Epidermal melanocyte (primary cell): ENCODE data around the gene TMEM259.

Experiments
- DNase-seq: peaks from one replicate; pipeline ENCODE4 v3.0.0; 2011; ENCODE audit warnings: low spot score; ENCODE audit not compliant: insufficient read length

The TMEM259 gene

DNA sequence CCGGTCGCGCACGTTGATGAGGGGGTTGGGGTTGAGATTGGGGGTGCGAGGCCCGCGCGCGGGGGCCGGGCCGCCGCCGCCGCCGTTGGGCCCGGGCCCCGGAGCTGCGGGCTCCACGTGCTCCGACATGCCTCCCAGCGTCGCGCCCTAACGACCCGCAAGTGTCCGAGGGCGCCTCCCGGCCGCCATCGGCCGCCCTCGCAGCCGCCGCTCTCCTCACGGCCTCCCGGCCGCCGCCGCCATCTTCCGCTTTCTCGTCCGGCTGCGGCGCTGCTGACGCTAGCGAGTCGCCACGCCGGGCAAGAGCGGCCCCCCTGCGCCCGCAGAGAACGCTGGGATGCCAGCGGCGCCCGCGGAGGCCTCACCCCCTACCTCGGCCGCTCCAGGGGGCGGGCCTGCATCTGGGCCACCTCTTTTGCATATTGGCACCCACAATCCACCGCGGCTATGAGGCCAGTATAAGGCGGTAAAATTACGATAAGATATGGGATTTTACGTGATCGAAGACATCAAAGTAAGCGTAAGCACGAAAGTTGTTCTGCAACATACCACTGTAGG, at the start of gene TMEM259:
TMEM259 (minus strand) TSS at position 256 of the 558 bp plus-strand sequence; CDS start at position 129, 127 bp downstream.
- peak; percentile 98 for DNase-seq

DNA sequence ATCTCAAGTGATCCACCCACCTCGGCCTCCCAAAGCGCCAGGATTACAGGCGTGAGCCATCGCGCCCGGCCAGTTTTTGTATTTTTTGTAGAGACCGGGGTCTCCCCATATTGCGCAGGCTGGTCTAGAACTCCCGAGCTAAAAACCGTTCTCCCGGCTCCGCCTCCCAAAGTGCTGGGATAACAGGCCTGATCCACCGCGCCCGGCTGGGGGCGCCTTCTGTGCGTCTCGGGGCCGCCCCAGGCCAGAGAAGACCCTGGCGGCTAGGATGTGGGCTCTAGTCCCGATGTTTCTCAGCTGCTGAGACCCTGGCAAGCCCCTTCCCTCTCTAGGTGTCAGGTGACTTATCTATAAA, 49.6 kb upstream of the TMEM259 start:
- DNase-seq: no peak

DNA sequence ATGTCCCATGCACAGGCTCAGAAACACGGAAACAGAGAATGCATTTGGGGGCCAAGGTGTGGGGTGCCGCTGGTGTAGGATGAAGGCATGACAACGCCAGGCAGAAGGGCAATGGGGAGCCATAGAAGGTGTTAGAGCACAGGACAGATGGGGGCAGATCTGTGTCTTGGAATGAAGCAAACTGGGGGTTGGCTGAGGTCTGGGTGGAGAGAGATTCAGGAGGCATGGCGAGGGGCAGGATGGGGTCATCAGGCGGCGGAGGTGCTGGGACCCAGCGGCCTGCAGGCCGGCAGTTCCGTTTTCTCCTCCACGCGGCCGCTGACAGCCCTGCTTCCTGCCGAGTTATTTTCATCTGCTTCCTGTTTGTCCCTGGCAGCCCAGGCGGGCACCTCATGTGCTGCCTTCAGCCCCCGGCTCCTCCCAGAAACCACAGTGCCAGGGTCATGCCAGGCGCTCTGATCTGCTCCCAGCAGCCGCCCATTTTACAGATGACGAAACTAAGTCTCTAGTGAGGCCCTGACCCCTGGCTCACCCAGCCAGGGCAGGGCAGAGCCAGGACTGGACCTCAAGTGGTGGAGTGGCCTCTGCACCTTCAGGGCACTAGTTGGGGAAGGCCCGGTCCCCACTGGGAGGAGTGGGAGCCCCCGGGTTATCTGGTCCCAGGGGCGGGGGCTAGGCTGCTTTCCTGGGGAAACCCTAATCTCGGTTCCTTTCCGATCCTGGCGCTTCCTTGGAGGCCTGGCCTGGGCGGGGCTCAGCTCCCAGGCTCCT, 48.3 kb upstream of the TMEM259 start:
- peak; percentile 79 for DNase-seq

DNA sequence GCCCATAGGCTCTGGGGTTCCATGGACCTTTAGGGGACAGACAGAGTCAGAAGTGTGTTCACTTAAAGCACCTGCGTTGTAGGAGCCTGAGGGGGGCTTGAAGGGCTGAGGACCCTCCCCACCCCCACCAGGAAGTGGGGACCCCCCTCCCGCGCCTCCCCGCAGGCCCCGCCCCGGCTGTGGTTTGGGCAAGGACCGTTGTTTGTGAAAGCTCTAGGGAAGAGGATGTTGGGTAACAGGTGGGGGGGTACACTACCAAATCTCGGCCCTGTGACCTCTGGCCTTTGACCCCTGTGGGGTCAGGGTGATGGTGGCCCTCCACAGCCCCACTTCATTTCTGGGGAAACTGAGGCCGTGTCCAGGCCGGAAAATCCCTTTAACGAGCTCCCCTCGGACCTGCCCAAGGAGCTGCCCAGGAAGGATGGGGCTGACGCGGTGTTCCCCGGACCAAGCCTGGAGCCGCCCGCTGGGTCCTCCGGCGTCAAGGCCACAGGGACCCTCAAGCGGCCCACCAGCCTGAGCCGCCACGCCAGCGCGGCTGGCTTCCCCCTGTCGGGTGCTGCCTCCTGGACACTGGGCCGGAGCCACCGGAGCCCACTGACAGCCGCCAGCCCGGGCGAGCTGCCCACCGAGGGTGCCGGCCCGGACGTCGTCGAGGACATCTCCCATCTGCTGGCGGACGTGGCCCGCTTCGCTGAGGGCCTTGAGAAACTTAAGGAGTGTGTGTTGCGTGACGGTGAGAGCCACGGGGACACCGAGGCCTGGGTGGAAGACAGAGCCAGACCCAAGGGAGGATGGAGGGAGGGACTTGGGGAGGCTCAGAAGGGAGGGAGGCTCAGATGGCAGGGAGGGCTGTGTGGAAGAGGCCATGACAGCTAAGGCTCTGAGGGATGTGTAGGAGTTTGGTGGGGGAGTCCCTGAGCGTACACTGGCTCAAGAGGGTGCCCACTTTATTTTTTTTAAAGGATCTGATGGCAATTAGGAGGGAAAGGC, 47.4 kb upstream of the TMEM259 start:
- DNase-seq: no peak

DNA sequence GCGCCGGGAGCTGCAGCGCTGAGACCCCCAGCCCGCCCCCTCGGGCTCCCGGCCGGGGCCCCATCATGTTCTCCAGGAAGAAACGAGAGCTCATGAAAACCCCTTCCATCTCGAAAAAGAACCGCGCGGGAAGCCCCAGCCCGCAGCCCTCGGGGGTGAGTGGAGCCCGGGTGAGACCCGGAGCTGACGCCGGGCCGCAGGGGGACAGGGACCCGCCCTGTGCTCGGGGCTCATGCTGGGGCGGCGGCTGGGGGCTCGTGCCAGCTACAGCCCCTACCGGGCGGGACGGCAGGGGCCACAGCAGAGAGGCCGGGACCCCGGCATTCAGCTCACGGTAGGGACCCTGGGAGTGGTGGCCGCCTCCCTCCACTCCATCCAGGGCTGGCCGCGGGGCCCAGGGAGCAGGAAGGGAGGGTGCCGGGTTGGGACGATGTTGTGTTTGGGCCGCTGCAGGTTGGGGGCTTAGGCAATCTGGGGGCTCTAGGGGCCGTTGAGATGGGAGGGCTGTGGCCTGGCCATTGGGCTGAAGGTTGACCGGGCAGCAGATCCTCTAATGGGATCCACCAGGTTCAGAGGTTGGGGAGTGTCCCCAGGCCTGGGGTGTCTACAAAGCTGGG, 46.5 kb upstream of the TMEM259 start:
- DNase-seq: no peak

DNA sequence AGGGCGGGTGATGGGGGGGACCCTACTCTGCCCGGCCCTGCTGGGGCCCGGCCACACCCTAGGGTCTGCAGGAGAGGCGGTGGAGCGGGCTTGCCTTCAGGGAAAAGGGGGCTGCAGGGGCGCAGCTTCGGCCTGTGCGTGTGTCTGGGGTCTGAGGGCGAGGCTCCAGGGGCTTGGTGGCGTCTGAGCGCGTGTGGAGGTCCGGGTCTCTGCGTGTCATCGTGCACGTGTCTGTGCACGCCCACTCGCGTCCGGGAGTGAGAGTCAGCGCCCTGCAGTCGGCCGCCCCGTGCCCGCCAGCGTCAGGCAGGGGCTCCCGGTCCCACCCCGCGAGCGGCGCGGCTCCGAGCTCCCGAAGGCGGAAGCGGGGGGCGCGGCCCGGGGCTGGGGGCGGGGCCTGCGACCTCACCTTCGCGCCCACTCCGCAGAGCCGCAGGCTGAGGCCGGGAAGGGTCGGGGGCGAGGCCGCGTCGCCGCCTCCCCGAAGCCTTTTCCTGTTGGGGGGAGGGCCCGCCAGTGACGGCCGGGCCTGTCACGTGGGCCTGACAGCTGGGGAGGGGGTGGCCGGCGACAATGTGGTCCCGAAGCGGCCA, 45.9 kb upstream of the TMEM259 start, which contains the start of gene ARHGAP45:
ARHGAP45 (plus strand) TSS at position 420 of the 593 bp plus-strand sequence. CDS start 239 bp downstream, outside the sequence.
- no peak for DNase-seq

DNA sequence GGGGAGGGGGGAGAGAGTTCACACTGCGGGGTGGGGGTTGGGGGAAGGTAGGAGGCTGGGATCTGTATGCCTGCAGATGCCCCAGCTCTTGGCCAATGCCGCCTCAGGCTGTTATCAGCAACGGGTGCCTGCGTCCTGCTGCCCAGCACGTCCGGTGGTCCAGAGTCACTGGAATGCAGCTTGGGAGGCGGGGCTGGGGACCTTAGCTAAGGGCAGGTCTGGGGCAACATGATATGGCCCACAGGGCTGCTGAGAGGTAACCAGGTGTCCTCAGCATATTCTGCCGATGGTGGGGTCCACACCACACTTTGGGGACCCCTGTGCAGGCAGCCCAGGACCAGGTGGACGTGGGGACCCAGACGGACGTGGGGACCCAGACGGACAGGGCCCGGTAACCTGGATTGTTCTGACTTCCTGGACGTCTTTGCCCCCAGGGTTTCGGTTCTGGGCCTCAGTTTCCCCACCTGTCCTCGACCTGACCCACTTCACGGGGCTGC, 45.4 kb upstream of the TMEM259 start:
- no peak for DNase-seq

DNA sequence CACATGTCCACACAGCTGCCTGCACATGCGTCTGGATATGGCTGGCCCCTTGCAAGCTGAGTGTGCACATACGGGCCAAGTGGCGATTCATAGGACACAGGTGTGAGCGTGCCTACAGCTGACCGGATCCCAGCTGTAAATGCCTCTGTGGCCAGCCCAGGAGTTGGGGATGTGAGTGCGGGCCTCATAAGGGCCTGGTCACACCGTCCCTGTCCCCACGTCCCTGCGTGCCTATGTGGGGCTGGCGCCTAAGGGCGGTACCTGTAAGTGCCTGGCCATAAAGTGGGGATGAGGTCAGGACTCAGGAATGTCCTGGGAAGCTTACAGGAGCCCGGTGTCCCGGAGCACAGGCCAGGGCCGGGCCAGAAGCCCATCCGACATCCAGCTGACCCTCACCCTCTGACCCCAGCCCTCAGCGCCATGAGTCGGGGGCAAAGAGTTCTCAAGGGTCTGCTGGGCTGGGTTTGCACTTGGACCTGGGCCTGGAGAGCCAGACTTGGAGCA, 44.7 kb upstream of the TMEM259 start:
- no peak for DNase-seq

DNA sequence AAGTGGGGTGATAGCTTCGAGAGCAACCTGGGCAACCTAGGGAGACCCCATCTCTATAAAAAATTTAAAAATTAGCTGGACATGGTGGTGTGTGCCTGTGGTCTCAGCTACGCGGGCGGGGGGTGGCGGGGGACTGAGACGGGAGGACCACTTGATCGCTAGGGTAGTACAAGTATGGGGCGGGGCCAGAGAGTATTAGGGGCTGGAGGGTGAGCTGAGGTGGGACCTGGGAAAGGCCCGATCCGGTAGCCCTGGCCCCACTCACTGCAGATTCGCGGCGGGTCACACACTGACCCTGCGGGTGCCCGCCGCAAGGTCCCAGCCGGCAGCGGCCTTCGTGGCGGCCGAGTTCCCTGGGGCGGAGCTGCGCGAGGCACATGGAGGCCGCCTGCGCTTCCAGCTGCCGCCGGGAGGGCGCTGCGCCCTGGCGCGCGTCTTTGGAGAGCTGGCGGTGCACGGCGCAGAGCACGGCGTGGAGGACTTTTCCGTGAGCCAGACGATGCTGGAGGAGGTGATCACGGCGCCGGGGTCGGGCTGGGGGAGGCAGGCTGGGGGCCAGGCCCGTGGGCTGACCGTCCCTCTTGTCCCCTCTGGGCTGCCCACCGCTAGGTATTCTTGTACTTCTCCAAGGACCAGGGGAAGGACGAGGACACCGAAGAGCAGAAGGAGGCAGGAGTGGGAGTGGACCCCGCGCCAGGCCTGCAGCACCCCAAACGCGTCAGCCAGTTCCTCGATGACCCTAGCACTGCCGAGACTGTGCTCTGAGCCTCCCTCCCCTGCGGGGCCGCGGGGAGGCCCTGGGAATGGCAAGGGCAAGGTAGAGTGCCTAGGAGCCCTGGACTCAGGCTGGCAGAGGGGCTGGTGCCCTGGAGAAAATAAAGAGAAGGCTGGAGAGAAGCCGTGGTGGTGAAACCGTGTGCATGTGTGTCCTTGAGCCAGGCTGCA, 44.0 kb upstream of the TMEM259 start:
- peak; percentile 68 for DNase-seq

DNA sequence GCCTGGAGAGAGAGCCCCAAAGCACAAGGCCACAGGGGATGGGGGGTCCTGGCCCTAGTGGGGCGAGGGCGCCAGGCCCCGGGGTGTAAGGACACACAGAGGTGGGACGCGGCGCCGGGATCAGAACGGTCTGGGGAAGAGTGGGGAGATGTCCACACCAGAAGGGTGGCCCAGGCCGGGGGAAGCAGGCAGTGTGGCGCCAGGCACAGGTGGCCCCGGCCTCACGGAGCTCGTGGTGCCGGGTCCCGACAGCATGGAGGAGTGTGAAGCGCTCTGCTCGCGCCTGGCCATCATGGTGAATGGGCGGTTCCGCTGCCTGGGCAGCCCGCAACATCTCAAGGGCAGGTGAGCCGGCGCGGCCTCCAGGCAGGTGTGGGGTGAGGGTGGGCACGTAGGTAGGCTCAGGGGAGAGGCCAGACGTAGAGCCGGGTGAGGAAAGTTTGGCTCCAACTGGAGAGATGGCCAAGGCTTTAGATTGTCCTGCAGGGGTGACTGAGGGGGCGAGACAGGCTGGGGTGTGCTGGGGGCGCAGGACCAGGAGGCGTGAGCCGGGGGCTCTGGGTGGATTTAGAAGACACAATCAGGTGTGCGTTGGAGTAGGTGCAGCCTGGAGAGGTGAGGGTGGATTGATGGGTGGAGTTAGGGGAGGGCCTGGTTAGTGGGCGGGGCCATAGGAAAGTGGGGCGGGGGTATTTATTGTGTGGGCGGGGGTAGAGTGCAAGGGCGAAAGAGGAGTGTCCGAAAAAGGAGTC, 43.2 kb upstream of the TMEM259 start:
- no peak for DNase-seq

DNA sequence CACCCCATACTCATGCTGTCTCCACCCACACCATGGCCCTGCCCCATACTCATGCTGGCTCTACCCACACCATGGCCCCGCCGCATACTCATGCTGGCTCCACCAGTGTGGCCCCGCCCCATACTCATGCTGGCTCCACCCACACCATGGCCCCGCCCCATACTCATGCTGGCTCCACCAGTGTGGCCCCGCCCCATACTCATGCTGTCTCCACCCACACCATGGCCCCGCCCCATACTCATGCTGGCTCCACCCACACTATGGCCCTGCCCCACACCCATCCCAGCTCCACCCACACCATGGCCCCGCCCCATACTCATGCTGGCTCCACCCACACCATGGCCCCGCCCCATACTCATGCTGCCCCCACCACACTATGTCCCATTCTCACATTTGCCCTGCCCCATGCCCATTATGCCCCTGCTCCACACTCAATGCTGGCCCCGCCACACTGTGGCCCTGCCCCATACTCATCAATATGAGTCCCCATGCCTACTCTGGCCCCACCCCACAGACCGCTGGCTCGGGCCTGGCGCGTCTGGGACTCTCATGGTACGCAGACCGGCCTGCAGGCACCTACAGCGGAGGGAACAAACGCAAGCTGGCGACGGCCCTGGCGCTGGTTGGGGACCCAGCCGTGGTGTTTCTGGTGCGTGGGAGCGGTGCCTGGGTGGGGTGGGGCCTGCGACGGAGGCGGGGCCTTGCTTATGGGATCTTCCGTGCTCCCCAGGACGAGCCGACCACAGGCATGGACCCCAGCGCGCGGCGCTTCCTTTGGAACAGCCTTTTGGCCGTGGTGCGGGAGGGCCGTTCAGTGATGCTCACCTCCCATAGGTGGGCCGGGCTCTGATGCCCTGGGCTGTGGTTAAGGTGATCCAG, 42.3 kb upstream of the TMEM259 start:
- no peak for DNase-seq

DNA sequence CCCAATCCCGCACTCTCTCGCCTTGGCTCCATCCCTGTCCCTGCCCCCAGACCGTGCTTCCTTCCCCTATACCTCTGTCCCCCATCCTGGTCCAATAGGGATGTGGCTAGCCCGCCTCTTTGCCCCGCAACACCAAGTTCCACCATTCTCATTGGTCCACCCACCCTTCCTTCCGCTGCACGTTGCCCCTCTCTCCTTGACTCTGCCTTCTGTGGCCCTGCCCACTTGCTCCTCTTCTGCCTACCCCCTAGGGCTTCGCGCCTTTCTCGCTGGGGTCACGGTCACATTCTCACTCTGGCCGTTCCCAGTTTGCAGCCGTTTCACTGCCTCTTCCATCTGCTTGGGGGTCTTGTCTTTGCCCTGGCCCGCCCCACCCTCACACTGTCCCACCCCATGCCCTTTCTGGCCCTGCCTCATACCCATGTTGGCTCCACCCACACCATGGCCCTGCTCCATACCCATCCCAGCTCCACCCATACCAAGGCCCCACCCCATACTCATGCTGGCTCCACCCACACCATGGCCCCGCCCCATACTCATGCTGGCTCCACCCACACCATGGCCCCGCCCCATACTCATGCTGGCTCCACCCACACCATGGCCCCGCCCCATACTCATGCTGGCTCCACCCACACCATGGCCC, 41.6 kb upstream of the TMEM259 start:
- DNase-seq: no peak

DNA sequence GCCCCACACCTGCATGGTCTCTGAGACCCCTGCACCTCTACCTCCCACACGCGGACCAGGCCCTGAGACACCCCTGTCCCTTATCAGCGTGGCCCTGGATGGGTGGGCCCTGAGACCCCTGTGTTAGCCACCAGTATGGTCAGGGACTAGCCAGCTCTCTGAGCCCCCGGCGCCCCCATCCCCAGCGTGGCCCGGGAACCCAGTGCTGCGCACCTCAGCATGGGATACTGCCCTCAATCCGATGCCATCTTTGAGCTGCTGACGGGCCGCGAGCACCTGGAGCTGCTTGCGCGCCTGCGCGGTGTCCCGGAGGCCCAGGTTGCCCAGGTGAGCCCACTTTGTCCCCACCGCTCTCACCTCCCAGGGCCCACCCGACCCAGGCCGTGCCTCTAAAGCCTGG, 41.1 kb upstream of the TMEM259 start:
- DNase-seq: no peak

DNA sequence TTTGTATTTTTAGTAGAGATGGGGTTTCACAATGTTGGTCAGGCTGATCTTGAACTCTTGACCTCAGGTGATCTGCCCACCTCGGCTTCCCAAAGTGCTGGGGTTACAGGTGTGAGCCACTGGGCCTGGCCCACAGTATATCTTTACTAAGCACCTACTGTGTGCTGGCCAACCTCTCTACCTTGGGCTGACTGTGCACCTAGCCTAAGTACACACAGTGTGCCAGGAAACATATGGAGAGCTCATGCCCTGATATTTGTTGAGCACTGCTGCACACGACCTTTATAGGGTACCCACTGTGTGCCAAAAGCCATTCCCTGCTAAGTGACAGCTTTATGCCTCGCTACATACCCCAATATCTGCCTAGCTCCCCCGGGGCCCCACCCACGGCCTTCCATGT, 39.8 kb upstream of the TMEM259 start:
- no peak for DNase-seq

DNA sequence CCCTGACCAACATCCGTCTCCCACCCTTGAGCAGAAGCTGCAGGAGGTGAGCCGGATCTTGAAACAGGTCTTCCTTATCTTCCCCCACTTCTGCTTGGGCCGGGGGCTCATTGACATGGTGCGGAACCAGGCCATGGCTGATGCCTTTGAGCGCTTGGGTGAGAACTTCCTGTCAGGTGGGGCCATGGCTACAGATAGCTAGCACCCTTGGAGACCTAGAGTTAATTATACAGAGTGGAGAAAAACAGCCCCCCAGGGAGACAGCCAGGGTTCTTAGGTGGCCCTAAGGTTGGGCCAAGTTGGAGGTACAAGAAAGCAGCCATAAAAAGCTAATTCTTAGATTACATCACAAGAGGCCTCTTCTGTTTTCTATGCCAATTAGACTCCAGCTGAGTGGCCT, 37.2 kb upstream of the TMEM259 start:
- DNase-seq: no peak

DNA sequence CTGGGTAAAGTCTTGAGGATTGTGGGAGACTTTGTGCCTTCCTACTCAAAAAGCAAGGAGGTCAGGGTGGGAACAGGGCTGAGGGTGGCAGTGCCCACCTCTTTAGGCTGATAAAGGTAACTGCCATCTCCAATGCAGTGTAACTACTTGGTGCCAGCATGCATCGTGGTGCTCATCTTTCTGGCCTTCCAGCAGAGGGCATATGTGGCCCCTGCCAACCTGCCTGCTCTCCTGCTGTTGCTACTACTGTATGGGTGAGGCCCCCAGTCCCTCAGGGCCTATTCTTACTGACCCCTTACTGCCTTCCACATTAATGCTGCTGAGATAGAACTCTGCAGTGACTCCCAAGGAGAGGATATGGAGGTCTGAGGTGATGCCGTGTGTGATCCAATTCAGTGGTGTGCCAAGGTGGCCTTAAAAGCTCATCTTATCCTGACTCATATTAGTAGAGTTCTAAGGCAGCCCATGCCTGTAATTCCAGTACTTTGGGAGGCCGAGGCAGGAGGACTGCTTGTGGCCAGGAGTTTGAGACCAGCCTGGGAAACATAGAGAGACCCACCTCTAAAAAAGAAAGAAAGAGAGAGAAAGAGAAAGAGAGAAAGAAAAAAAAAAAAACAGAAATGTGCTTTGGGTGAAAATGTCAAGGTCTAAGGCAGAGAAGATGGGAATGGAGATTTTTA, 36.4 kb upstream of the TMEM259 start:
- DNase-seq: no peak
